Measurements from ENCODE around the gene G6PC2. TPM values are rescaled to one million over a fixed set of nuclear protein-coding genes. Genes with fewer than 3 reads are reported as not detected.

G6PC2 gene
- total RNA-seq, 1 donor from 2014 or later: 2.8 TPM

DNA sequence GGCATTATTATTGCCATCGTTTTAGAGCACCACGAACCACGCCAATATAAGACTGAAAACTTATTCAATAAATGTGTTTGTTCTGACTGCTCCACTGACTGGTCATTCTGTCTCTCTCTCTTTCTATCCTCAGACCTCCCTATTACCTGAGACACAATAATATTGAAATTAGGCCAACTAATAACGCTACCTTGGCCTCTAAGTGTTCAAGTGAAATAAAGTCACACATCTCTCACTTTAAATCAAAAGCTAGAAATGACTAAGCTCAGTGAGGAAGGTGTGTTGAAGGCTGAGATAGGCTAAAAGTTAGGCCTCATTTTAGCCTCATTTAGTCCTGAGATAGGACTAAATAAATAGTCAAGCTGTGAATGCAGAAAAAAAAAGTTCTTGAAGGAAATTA lies 38.8 kb downstream of the G6PC2 start:
- no peak for DNase-seq (ENCODE audit: extremely low spot score, unreplicated experiment)
- H3K27me3 Mint-ChIP-seq: no peaks in the 10 kb centered on the region
- no peaks in the 10 kb centered on the region for H3K36me3 Mint-ChIP-seq
- H3K4me1 Mint-ChIP-seq (ENCODE audit: unreplicated experiment): no peaks in the 10 kb centered on the region
- H3K27ac Mint-ChIP-seq: no peak overlapping the region
- no peak overlapping the region for H3K4me3 Mint-ChIP-seq
- no peaks in the 10 kb centered on the region for H3K9me3 Mint-ChIP-seq
- TF ChIP-seq, protein P1, sequence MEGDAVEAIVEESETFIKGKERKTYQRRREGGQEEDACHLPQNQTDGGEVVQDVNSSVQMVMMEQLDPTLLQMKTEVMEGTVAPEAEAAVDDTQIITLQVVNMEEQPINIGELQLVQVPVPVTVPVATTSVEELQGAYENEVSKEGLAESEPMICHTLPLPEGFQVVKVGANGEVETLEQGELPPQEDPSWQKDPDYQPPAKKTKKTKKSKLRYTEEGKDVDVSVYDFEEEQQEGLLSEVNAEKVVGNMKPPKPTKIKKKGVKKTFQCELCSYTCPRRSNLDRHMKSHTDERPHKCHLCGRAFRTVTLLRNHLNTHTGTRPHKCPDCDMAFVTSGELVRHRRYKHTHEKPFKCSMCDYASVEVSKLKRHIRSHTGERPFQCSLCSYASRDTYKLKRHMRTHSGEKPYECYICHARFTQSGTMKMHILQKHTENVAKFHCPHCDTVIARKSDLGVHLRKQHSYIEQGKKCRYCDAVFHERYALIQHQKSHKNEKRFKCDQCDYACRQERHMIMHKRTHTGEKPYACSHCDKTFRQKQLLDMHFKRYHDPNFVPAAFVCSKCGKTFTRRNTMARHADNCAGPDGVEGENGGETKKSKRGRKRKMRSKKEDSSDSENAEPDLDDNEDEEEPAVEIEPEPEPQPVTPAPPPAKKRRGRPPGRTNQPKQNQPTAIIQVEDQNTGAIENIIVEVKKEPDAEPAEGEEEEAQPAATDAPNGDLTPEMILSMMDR (conservative IDR thresholded peaks at IDR 0.05): no peak

GRCh38 chr2:168941297-168941696 lies 40.2 kb downstream of the G6PC2 start:
- no peaks in the 10 kb centered on the region for H3K4me1 Mint-ChIP-seq (ENCODE audit: unreplicated experiment)
- TF ChIP-seq, protein P1 (conservative IDR thresholded peaks at IDR 0.05): no peak
- DNase-seq (ENCODE audit: extremely low spot score, unreplicated experiment): no peak
- no peaks in the 10 kb centered on the region for H3K36me3 Mint-ChIP-seq
- H3K9me3 Mint-ChIP-seq: no peaks in the 10 kb centered on the region
- H3K27me3 Mint-ChIP-seq: no peaks in the 10 kb centered on the region
- H3K27ac Mint-ChIP-seq: no peak overlapping the region
- H3K4me3 Mint-ChIP-seq: no peak overlapping the region

DNA sequence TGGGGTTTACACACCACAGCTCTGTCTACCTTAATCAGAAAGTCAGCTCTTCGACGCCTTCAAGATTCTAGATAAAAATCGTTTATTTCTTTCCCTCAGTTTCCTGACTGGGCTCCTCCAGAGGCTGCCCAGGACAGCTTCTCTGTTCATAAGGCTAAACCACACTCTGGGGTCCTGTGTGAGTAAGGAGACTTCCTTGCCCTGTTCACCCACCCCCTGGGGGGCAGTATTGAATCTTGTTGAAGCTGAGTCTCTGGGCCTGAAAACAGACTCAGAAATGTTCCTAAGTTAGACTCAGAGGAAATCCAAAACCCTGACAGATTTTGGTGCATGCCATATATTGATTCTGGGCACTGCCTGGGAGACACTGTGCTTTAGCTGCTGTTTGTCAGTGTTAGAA lies 43.0 kb downstream of the G6PC2 start:
- TF ChIP-seq, protein P1 (conservative IDR thresholded peaks at IDR 0.05): no peak
- Mint-ChIP-seq H3K27me3 (no peaks in the 10 kb centered on the region), H3K36me3 (no peaks in the 10 kb centered on the region), H3K4me3 (no peak overlapping the region), H3K4me1 (ENCODE audit: unreplicated experiment) (no peaks in the 10 kb centered on the region), H3K9me3 (no peaks in the 10 kb centered on the region), H3K27ac (no peak overlapping the region)
- DNase-seq (ENCODE audit: extremely low spot score, unreplicated experiment): no peak

GRCh38 chr2:168945508-168945907 lies 44.4 kb downstream of the G6PC2 start:
- Mint-ChIP-seq H3K4me3 (no peak overlapping the region), H3K9me3 (peaks cover 4% of the 10 kb centered on the region), H3K27me3 (no peaks in the 10 kb centered on the region), H3K4me1 (ENCODE audit: unreplicated experiment) (no peaks in the 10 kb centered on the region), H3K27ac (no peak overlapping the region), H3K36me3 (no peaks in the 10 kb centered on the region)
- TF ChIP-seq, protein P1 (conservative IDR thresholded peaks at IDR 0.05): no peak
- DNase-seq (ENCODE audit: extremely low spot score, unreplicated experiment): no peak

- peaks cover 15% of the 10 kb centered on the region for H3K9me3 Mint-ChIP-seq
- no peak overlapping the region for H3K27ac Mint-ChIP-seq
- TF ChIP-seq, protein P1 (conservative IDR thresholded peaks at IDR 0.05): peak; percentile 76
- no peak overlapping the region for H3K4me3 Mint-ChIP-seq
- H3K4me1 Mint-ChIP-seq (ENCODE audit: unreplicated experiment): no peaks in the 10 kb centered on the region
- no peak for DNase-seq (ENCODE audit: extremely low spot score, unreplicated experiment)
- no peaks in the 10 kb centered on the region for H3K36me3 Mint-ChIP-seq
- H3K27me3 Mint-ChIP-seq: no peaks in the 10 kb centered on the region
Measured at GRCh38 chr2:168948621-168949212, 47.6 kb downstream of the G6PC2 start.

- no peak overlapping the region for H3K27ac Mint-ChIP-seq
- no peaks in the 10 kb centered on the region for H3K27me3 Mint-ChIP-seq
- H3K9me3 Mint-ChIP-seq: peaks cover 15% of the 10 kb centered on the region
- no peak for DNase-seq (ENCODE audit: extremely low spot score, unreplicated experiment)
- no peaks in the 10 kb centered on the region for H3K4me1 Mint-ChIP-seq (ENCODE audit: unreplicated experiment)
- TF ChIP-seq, protein P1 (conservative IDR thresholded peaks at IDR 0.05): no peak
- H3K36me3 Mint-ChIP-seq: no peaks in the 10 kb centered on the region
- H3K4me3 Mint-ChIP-seq: no peak overlapping the region
Measured at GRCh38 chr2:168949324-168949723, 48.2 kb downstream of the G6PC2 start.

All from type B pancreatic cell (in vitro differentiated cells).